Measurements from ENCODE around the gene ARHGEF28. TPM values are rescaled to one million over a fixed set of nuclear protein-coding genes. Genes with fewer than 3 reads are reported as not detected.
A peak's percentile ranks its signal among the peaks of the same experiment; 100 is the strongest.

ARHGEF28 gene
- total RNA-seq, 1 donor from 2014 or later, result 72.1 TPM

DNA sequence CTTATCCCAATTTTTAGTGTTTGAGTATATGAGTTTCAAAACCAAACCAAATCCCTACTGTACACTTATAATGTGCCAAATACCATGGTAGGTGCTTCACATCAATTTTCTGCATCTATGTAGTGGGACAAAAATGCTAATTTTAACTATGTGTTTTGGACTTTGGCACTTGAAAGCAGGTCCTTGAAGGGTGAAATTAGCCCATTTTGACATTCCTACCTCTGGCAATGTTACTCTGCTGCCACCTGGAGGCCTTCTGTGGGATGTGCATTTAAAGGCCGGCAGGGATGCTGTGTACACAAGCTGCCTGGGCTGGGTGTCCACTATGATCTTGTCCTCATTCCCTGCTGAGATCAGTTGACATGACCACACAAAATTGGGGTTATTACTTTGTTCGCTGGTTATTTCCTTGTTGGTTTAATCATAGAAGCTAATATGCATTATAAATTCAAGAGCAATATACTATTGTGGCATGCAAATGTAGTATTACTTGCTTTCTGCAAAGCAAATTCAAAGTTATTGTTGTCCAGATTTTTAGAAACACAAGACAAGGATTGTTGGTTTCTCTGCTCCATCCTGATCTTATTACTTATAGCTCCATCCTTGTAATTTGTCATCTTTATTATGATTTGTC is 166.8 kb downstream of the ARHGEF28 start:
- no peak overlapping the region for H3K4me3 ChIP-seq (ENCODE audit: low read depth, low read length)
- no peak for DNase-seq (ENCODE audit: low read depth)
- TF ChIP-seq, protein P1, sequence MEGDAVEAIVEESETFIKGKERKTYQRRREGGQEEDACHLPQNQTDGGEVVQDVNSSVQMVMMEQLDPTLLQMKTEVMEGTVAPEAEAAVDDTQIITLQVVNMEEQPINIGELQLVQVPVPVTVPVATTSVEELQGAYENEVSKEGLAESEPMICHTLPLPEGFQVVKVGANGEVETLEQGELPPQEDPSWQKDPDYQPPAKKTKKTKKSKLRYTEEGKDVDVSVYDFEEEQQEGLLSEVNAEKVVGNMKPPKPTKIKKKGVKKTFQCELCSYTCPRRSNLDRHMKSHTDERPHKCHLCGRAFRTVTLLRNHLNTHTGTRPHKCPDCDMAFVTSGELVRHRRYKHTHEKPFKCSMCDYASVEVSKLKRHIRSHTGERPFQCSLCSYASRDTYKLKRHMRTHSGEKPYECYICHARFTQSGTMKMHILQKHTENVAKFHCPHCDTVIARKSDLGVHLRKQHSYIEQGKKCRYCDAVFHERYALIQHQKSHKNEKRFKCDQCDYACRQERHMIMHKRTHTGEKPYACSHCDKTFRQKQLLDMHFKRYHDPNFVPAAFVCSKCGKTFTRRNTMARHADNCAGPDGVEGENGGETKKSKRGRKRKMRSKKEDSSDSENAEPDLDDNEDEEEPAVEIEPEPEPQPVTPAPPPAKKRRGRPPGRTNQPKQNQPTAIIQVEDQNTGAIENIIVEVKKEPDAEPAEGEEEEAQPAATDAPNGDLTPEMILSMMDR (conservative IDR thresholded peaks at IDR 0.05; ENCODE audit: low read depth, low read length), result peak; percentile 99

DNA sequence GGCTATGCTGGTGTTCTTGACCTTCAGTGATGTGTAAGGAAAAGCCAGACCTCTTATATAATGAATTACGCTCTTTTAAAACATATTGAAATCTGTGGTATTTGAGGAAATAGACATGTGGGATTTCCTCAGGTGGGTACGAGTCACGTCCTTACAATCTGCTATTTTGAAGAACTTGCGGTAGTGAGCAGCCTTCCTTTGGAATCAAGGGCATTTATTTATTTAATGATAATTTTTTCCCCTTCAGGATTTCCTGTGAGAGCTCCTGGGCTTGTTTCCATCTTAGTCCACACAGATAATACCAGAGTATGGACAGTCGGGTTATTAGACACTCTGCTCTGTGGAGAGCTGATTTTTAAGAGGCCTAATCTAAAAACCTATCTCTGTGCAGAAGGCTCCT is 167.9 kb downstream of the ARHGEF28 start:
- TF ChIP-seq, protein P1 (conservative IDR thresholded peaks at IDR 0.05; ENCODE audit: low read depth, low read length), result no peak
- no peak for DNase-seq (ENCODE audit: low read depth)
- H3K4me3 ChIP-seq (ENCODE audit: low read depth, low read length), result no peak overlapping the region

DNA sequence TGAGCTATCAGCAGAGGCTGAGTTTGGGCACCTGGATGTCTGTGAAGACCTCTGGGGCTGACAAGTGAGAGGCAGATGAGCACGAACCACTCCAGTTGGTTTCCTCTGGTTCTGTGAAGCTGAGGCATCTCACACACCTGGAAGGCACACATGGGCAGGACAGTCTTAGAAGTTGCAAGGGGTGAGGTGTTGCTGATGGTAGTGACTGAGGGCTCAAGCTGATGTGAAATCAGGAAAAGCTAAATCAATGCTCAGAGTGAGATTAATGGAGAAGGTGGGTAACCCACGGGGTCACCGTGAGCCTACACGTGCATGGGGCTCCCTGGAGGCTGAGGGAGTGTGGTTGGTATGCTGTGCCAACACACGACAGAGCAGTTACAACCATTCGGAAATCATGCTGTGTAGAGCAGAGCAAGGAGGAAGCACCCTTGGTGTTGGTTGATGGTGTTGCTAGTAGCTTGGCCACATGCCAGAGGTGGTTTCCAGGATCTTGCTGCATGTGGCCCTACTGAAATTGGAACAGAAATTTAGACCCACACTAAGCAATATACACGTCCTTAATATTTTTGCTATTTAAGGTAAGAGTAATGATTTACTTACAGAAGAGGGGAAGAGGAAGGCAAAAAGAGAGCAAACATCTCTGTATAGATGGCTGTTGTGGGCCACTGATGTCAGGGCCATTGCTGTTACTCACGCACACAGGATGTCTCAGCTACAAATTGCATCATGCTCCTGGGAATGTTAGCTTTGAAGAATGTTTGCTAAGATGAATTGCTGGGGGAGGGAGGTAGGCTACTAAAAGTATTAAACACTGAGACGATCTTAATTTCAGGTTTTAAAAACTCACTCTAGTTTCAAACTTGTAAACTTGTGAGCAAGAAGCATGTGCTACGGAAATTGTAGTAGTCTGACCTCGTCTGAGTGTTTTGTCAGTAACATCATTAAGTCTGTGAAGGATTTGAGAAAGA is 170.5 kb downstream of the ARHGEF28 start:
- peak; percentile 97 for DNase-seq (ENCODE audit: low read depth)
- TF ChIP-seq, protein P1 (conservative IDR thresholded peaks at IDR 0.05; ENCODE audit: low read depth, low read length), result no peak
- H3K4me3 ChIP-seq (ENCODE audit: low read depth, low read length), result no peak overlapping the region

DNA sequence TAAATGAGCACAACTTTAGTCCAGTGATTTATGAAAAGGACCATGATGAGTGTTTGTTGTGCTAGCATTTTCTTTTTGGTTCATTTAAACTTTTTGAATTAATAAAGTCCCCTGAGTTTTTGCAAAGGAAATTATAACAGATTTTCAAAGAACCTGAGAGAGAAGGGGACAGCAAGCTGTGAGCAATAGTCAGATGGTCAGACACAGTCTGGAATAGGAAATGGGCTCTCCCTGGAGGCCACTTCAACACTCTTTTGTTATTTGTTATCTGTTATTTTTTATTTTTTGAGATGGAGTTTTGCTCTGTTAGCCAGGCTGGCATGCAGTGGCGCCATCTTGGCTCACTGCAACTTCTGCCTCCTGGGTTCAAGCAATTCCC is 171.1 kb downstream of the ARHGEF28 start:
- DNase-seq (ENCODE audit: low read depth), result no peak
- TF ChIP-seq, protein P1 (conservative IDR thresholded peaks at IDR 0.05; ENCODE audit: low read depth, low read length), result no peak
- H3K4me3 ChIP-seq (ENCODE audit: low read depth, low read length), result no peak overlapping the region

DNA sequence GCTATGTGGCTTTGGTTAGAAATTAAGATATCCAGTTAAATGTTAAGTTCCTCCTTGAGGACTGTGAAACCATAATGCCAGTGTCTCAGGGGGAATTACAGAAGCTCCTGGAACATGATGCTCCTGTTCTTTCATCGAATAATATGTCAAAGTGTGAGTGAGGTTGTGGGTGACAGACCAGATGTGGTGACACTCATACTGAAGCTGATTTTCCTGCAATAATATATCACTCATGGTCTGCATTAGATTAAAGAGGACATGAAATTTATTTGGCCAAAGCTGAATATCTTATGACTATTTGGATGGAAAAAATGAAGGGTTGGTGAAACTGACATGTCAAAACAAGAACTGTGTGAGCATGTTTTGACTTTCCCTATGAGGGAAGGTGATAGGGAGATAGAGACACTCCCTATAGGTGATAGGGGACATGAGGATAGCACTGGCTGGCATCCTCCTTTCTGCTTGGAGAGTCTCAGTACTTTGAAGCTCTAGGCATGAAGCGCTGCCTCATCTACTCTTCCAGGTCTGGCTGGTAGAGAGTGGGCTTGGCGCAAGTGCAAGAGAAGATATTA is 173.5 kb downstream of the ARHGEF28 start:
- TF ChIP-seq, protein P1 (conservative IDR thresholded peaks at IDR 0.05; ENCODE audit: low read depth, low read length), result no peak
- no peak overlapping the region for H3K4me3 ChIP-seq (ENCODE audit: low read depth, low read length)
- no peak for DNase-seq (ENCODE audit: low read depth)

DNA sequence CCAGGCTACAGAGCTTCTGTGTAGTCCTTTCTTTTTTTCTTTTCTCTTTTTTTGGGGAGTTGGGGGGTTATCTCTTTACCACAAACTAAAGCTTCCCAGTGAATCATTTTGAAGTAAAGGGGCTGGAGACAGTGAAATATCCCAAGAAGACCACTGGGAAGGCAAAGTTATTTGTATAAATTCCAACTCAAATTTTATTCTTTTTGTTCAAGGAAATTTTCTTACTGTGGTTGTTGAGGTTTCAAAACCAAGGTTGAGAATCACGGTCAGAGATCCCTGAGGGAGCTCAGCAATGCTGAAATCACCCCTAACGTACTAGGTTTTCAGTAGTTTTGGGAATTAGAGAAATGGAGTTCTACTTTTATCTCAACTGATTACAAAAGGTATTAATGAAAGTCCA is 175.7 kb downstream of the ARHGEF28 start:
- no peak for DNase-seq (ENCODE audit: low read depth)
- TF ChIP-seq, protein P1 (conservative IDR thresholded peaks at IDR 0.05; ENCODE audit: low read depth, low read length), result no peak
- no peak overlapping the region for H3K4me3 ChIP-seq (ENCODE audit: low read depth, low read length)
